GM18505 (cell line): ENCODE data around the gene MYO1D.
A peak's percentile ranks its signal among the peaks of the same experiment; 100 is the strongest.

Experiments used
- ATAC-seq: cut with Tn5 transposase; IDR thresholded peaks from one replicate; pipeline ENCODE4 v1.9.1; 2021; ENCODE audit not compliant: unreplicated experiment
- POLR2A ChIP-seq: IDR thresholded peaks from 4 replicates; pipeline ENCODE4 v1.6.1; 2011; ENCODE audit warnings: borderline replicate concordance; ENCODE audit not compliant: insufficient read depth, insufficient read length; ENCODE audit errors: extremely low read depth

MYO1D gene

GRCh38 chr17:32484041-32484461, 392.9 kb downstream of the MYO1D start:
- TF ChIP-seq POLR2A: no peak
- ATAC-seq: no peak

DNA sequence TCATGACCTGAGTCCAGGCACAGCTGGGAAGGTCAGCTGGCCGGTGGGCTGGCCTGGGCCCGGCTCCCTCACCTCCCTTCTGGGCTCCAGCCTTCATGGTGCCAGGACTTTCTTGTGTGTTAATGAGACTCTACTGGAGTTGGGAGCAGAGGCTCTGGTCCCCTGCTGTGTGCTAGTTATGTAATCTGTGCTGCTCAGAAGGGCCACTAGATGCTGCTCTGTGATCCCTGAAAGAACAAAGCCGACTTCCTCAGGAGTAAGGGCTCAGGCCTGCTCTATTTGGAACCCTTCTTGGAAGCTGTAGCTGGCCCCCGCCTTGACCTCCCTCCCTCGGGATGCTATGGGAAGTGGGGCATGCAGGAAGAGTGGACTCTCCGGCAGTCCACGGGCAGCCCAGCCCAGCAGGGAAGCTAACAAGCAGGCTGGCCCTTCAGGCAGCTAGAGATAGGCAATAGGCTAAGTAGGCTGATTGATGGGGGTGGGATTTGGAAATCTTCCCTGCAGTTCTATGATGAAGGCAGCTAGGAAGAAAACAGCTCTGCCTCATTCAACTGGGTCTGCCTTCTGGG, 393.4 kb downstream of the MYO1D start:
- peak; percentile 28 for TF ChIP-seq POLR2A
- ATAC-seq: no peak

- TF ChIP-seq POLR2A: no peak
- no peak for ATAC-seq
Observed at GRCh38 chr17:32482568-32483320, 394.2 kb downstream of the MYO1D start.

DNA sequence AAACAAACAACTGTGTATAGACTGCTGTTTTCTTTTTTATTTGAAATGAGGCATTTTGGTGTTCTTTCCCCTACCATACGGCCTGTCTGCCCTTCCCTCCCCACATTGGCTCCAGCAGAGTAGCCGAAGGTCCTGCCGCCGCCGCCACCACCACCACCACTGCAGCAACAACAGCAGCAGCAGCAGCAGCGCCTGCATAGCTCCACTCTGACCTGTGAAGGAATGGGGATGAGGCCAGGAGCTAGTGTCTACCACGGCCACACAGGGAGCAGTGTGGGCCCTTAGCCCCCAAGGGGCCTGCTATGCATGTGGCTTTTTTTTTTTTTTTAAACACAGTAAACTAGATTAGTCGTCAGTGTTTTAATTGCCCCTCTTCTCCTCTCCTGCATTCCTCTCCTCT, 395.7 kb downstream of the MYO1D start:
- no peak for TF ChIP-seq POLR2A
- ATAC-seq: no peak

DNA sequence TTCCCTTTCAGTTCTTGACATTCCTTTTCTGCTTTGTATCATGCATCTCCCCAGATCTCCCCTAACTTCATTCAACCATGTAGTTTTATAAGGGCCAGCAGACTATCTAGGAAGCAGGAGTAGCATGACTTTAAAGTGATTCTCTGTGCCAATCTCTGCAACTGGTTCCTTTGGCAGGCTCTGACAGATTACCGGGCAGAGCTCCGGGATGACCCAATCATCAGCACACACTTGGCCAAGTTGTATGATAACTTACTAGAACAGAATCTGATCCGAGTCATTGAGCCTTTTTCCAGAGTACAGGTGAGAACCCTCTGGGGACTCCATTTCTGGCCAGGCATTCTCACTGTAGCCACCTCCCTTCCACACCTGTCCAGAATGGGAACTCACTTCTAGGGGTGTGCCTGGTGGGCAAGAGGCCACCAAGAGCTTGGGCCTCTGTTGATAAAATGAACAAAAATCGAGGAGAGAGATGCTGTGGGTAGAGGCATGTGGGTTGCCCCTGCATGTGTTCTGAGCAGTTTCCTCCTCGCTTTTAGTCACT, 397.8 kb downstream of the MYO1D start:
- ATAC-seq: no peak
- TF ChIP-seq POLR2A: no peak

DNA sequence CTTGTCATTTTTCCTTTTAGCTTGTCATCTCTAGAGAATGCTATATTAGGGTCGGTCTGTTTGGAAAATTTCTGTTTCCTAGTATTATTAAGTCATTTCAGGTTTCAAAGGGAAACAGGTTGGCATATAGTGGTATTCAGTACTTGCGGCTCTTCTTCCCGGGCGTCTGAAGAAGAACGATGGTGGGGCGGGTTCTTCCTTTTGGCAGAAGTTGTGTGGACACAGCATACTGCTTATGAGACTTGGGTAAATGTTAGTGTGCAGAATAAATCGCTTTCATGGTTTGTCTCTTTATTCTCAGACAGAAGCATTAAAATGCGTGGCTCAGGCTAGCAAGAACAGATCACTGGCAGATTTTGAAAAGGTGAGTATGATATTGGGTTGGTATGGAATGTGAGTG, 399.7 kb downstream of the MYO1D start:
- TF ChIP-seq POLR2A: no peak
- no peak for ATAC-seq

- ATAC-seq: no peak
- TF ChIP-seq POLR2A: no peak
Observed at GRCh38 chr17:32475258-32475657, 401.7 kb downstream of the MYO1D start.

GRCh38 chr17:32471652-32472051, 405.3 kb downstream of the MYO1D start:
- no peak for ATAC-seq

GRCh38 chr17:32470405-32471167, 406.3 kb downstream of the MYO1D start:
- no peak for ATAC-seq
- TF ChIP-seq POLR2A: no peak

More at GRCh38 chr17:32471652-32472051, 405.3 kb downstream of the MYO1D start:
- no peak for TF ChIP-seq POLR2A

GRCh38 chr17:32467949-32468348, 409.0 kb downstream of the MYO1D start:
- ATAC-seq: no peak
- TF ChIP-seq POLR2A: no peak

- no peak for TF ChIP-seq POLR2A
- no peak for ATAC-seq
Observed at GRCh38 chr17:32464374-32464773, 412.6 kb downstream of the MYO1D start.

DNA sequence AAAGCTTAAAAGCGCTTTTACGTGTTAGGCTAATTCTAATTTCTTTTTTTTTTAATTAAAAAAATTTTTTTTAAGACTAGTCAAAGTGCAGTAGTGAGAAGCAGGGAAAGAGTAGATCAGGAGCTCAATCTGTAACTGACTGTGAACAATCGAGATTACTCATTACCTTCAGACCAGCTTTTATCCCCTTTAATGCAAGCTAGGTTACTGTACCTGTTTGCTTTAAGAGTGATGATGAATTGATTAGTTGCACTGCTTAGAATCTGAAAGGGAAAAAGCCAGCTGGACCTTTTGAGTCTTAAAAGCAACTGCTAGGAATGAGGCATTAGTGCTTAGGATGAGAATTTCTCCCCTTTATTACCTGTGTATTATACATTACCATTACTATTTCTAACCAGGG, 413.6 kb downstream of the MYO1D start:
- ATAC-seq: no peak
- TF ChIP-seq POLR2A: no peak

GRCh38 chr17:32461853-32462617, 414.9 kb downstream of the MYO1D start:
- TF ChIP-seq POLR2A: no peak
- no peak for ATAC-seq
